ENCODE measurements around the gene LRRC34. TPM values are rescaled to one million over a fixed set of nuclear protein-coding genes. Genes with fewer than 3 reads are reported as not detected.

LRRC34 gene
- polyA plus RNA-seq, 1 donor (not counting 4 experiments of a cell fraction or from before 2014, with no cell fraction given): 0.43 TPM

DNA sequence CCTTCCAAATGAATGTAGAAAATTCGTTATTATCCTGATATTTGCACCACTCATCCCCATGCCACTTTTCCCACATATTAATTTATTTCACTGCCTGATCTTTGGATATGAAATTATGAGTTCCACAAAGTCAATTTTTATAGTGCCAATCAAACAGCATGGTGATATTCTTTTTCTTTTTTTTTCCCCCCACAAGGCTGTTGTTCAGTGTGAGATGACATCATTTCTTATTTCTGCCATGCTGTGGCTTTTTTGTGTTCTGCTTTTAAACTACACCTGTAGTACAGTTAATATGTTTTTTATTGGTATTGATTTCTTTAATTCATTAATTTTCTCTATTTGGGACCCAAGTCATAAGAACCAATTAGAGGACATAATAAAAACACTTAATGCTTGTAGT is 24.9 kb downstream of the LRRC34 start:
- Histone ChIP-seq H3K79me2 (ENCODE audit: control insufficient read depth, insufficient read depth, low read length) (no peaks in the 10 kb centered on the region), H3K9me3 (ENCODE audit: control insufficient read depth, low read depth, low read length) (no peaks in the 10 kb centered on the region), H3K4me3 (ENCODE audit: control insufficient read depth in 2 of 3, extremely low read depth in 1 of 3, insufficient read depth in 2 of 3, low read depth in 1 of 3, low read length in 3 of 3) (no peak overlapping the region), H3K9me1 (ENCODE audit: control insufficient read depth, extremely low read depth, insufficient read depth, low read length) (no peaks in the 10 kb centered on the region), H3K27ac (ENCODE audit: control insufficient read depth, insufficient read depth, low read length) (no peak overlapping the region), H3K27me3 (ENCODE audit: control insufficient read depth, extremely low read depth, insufficient read depth, low read length) (no peaks in the 10 kb centered on the region), H3K36me3 (ENCODE audit: control insufficient read depth in 2 of 2, extremely low read depth in 1 of 2, insufficient read depth in 2 of 2, low read length in 2 of 2) (peaks cover 8 to 9% of the 10 kb centered on the region in 2 experiments), H2AFZ (ENCODE audit: control insufficient read depth, low read length) (no peak overlapping the region), H4K20me1 (ENCODE audit: control insufficient read depth, extremely low read depth, insufficient read depth, low read length) (no peaks in the 10 kb centered on the region), H3K4me2 (ENCODE audit: control insufficient read depth, extremely low read depth, insufficient read depth, low read depth, low read length) (no peak overlapping the region), H3K4me1 (ENCODE audit: control insufficient read depth, extremely low read depth, insufficient read depth, low read length) (no peaks in the 10 kb centered on the region), H3K9ac (ENCODE audit: control insufficient read depth, extremely low read depth, insufficient read depth, low read length) (no peak overlapping the region)
- FAIRE-seq: no peak
- TF ChIP-seq EZH2 (IDR thresholded peaks at IDR 0.05; ENCODE audit: low read length): no peak
- no peak for TF ChIP-seq CTCF (optimal IDR thresholded peaks at IDR 0.05 in 1 of 3, IDR thresholded peaks at IDR 0.05 in 1 of 3, conservative IDR thresholded peaks at IDR 0.05 in 1 of 3; ENCODE audit: extremely low read depth in 1 of 3, insufficient read depth in 2 of 3, low read length in 3 of 3)
- dilution Hi-C loops (cut with MboI; ENCODE audit: extremely low pct_ligation_motif_present, low sequenced_read_pairs): no loop called here
- DNase-seq (ENCODE audit: low read depth, low spot score): no peak

DNA sequence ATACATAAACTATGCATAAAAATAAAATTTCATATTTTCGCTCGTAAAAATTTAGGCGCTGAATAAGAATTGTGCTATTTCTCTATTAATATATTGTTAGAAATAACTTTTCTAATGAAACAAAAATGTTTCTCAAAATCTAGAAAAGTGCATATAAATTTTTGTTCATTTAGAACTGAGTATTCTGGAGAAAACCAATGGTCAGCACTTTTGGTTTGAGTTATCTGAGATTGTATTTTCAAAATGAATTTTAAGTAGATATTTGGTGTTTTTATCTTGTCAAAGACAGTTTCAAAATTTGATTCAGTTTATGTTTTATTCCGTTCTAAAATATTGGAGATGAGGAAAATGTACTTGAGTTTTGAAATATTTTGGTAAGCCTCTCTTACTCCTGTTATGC is 25.6 kb downstream of the LRRC34 start:
- DNase-seq (ENCODE audit: low read depth, low spot score) (no peak), FAIRE-seq (no peak)
- Histone ChIP-seq H3K79me2 (ENCODE audit: control insufficient read depth, insufficient read depth, low read length) (no peaks in the 10 kb centered on the region), H3K4me3 (ENCODE audit: control insufficient read depth in 2 of 3, extremely low read depth in 1 of 3, insufficient read depth in 2 of 3, low read depth in 1 of 3, low read length in 3 of 3) (no peak overlapping the region), H3K9ac (ENCODE audit: control insufficient read depth, extremely low read depth, insufficient read depth, low read length) (no peak overlapping the region), H3K9me3 (ENCODE audit: control insufficient read depth, low read depth, low read length) (no peaks in the 10 kb centered on the region), H3K9me1 (ENCODE audit: control insufficient read depth, extremely low read depth, insufficient read depth, low read length) (no peaks in the 10 kb centered on the region), H4K20me1 (ENCODE audit: control insufficient read depth, extremely low read depth, insufficient read depth, low read length) (no peaks in the 10 kb centered on the region), H2AFZ (ENCODE audit: control insufficient read depth, low read length) (no peak overlapping the region), H3K27me3 (ENCODE audit: control insufficient read depth, extremely low read depth, insufficient read depth, low read length) (no peaks in the 10 kb centered on the region), H3K27ac (ENCODE audit: control insufficient read depth, insufficient read depth, low read length) (no peak overlapping the region), H3K36me3 (ENCODE audit: control insufficient read depth in 2 of 2, extremely low read depth in 1 of 2, insufficient read depth in 2 of 2, low read length in 2 of 2) (peaks cover 9 to 10% of the 10 kb centered on the region in 2 experiments), H3K4me2 (ENCODE audit: control insufficient read depth, extremely low read depth, insufficient read depth, low read depth, low read length) (no peak overlapping the region), H3K4me1 (ENCODE audit: control insufficient read depth, extremely low read depth, insufficient read depth, low read length) (no peaks in the 10 kb centered on the region)
- dilution Hi-C loops (cut with MboI; ENCODE audit: extremely low pct_ligation_motif_present, low sequenced_read_pairs): no loop called here
- TF ChIP-seq EZH2 (IDR thresholded peaks at IDR 0.05; ENCODE audit: low read length) (no peak), CTCF (optimal IDR thresholded peaks at IDR 0.05 in 1 of 3, IDR thresholded peaks at IDR 0.05 in 1 of 3, conservative IDR thresholded peaks at IDR 0.05 in 1 of 3; ENCODE audit: extremely low read depth in 1 of 3, insufficient read depth in 2 of 3, low read length in 3 of 3) (no peak)
